Retinal pigment epithelial cell (primary cell): Measurements from ENCODE around the gene DIS3L.

Experiments used
- DNase-seq: peaks from one replicate; pipeline ENCODE4 v3.0.0-alpha.2; 2010; ENCODE audit warnings: low read depth
- H3K4me3 ChIP-seq: 2 replicates; pipeline ENCODE4 v1.5.1; 2011; ENCODE audit warnings: mild to moderate bottlenecking, low read length, control low read depth, moderate library complexity
- TF ChIP-seq, protein P1 (sequence below): conservative IDR thresholded peaks from 2 replicates; pipeline ENCODE4 v1.5.1; 2011; ENCODE audit warnings: low read depth, low read length, control low read depth, inconsistent platforms

DIS3L gene

DNA sequence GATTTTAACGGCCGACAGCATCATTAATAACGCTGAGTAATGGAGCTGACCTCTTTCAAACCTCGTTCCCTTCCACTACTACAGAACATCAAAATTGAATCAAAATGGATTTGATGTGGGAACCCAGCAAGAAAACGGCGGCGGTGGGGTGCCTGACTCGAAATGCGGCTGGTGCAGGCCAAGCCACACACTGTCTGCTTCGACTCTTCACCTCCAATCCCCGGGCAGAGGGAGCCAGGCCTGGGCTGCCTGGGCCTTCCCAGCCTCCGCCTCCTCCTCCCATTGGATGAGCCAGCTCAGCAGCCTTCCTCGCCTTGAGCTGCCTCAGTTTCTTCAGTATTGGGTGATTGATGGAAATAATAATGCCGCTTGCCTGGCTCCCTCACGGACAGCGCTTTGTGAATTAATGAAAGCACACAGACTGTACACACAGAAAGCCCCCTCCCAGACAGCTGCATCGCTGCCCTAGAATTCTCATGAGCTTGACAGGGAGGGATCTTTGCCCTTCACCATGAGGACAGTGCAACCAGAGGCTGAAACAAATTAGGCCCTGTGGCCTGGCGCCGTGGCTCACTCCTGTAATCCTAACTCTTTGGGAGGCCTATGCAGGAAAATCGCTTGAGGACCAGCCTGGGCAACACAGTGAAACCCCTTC lies 28.4 kb upstream of the DIS3L start:
- TF ChIP-seq, protein P1, sequence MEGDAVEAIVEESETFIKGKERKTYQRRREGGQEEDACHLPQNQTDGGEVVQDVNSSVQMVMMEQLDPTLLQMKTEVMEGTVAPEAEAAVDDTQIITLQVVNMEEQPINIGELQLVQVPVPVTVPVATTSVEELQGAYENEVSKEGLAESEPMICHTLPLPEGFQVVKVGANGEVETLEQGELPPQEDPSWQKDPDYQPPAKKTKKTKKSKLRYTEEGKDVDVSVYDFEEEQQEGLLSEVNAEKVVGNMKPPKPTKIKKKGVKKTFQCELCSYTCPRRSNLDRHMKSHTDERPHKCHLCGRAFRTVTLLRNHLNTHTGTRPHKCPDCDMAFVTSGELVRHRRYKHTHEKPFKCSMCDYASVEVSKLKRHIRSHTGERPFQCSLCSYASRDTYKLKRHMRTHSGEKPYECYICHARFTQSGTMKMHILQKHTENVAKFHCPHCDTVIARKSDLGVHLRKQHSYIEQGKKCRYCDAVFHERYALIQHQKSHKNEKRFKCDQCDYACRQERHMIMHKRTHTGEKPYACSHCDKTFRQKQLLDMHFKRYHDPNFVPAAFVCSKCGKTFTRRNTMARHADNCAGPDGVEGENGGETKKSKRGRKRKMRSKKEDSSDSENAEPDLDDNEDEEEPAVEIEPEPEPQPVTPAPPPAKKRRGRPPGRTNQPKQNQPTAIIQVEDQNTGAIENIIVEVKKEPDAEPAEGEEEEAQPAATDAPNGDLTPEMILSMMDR: no peak
- no peak for DNase-seq
- no peak overlapping the region for H3K4me3 ChIP-seq

- H3K4me3 ChIP-seq: no peak overlapping the region
- DNase-seq: no peak
- TF ChIP-seq, protein P1: no peak
These were observed 23.9 kb upstream of the DIS3L start for GRCh38 chr15:66269326-66270090.

GRCh38 chr15:66270932-66271331 lies 22.4 kb upstream of the DIS3L start:
- H3K4me3 ChIP-seq: no peak overlapping the region
- no peak for DNase-seq
- TF ChIP-seq, protein P1: no peak

DNA sequence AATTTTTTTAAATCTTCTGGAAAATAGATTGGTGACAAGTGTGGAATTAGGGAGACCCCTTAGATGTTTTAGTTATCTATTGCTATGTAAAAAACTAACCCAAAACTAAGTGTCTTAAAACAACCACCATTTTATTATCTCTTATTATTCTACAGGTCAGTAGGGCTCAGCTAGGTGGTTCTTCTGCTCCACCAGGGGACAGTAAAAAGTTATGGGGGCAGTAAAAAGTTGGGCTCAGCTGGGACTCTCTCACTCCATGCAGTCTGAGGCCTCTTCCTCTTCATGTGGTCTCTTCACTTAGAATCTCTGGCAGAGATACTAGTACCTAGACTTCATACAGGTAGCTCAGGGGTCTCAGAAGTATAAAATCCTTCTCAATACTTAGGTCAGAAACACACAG lies 18.0 kb upstream of the DIS3L start:
- TF ChIP-seq, protein P1: no peak
- no peak for DNase-seq
- H3K4me3 ChIP-seq: no peak overlapping the region

GRCh38 chr15:66276546-66276945 lies 16.8 kb upstream of the DIS3L start:
- no peak for DNase-seq
- TF ChIP-seq, protein P1: no peak
- no peak overlapping the region for H3K4me3 ChIP-seq

DNA sequence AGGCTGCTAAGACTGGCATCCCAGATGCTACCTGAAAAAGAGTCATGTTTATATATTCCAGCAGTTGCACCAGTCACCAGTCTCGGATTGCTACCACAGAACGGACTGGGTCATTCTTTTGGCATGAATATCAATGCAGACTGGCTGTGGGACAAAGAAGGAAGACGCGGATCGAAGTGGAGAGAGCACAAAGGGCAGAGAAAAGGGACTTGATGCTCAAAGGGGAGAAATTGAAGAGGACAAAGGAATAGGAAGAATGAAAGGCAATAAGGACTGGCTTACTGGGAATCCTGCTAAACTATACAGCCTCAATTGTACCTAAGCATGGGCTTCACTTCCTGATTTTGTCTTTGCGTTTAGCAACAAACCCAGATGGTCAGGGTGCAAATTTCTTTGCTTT lies 15.3 kb upstream of the DIS3L start:
- TF ChIP-seq, protein P1: no peak
- H3K4me3 ChIP-seq: no peak overlapping the region
- no peak for DNase-seq

DNA sequence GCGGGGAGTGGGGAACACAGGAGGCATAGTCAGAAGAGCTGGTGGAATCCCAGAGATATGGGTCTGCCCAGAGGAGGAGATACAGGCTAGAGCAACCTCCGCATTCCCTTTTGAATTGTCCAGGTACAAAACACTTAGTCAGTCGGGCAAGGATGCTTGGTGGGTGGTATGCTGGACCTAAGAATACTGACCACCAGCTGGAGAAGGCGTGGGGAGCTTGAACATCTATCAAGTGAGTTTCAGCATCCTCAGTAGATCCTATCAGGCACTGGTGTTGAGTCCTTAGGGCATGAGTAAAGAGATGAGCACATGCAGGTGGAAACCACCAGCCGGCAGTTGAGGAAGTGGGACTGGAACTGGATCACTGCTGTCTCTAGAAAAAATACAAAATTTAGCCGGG lies 14.7 kb upstream of the DIS3L start:
- TF ChIP-seq, protein P1: no peak
- DNase-seq: no peak
- no peak overlapping the region for H3K4me3 ChIP-seq
